ENCODE data around the gene SERINC5. TPM values are rescaled to one million over a fixed set of nuclear protein-coding genes. Genes with fewer than 3 reads are reported as not detected.

The SERINC5 gene
- polyA plus RNA-seq, 1 of the 3 experiments (the other 2 are of a cell fraction): 4.5 TPM

- H3K9ac ChIP-seq: no peak overlapping the region
- ChIA-PET CTCF (interaction anchor here (1.7 kb wide), 1 partner anchor 117 kb away, joined by 5 read pairs; no protein-coding TSS in a partner anchor), POLR2A (no interaction called here)
- H3K36me3 ChIP-seq (replicated peaks in 1 of 2; ENCODE audit: control insufficient read depth in 1 of 2, insufficient read depth in 2 of 2, low read length in 1 of 2): no peaks in the 10 kb centered on the region
- H3K27ac ChIP-seq (ENCODE audit: low read depth in 2 of 2, low read length in 1 of 2): no peak overlapping the region
- no peaks in the 10 kb centered on the region for H3K9me2 ChIP-seq
- no peak for DNase-seq
- H3K79me2 ChIP-seq (ENCODE audit: insufficient read depth): no peaks in the 10 kb centered on the region
- WGBS (ENCODE audit: low lambda C conversion rate): 81% methylated on average over 3 of the region's 3 CpGs
- H3K27me3 ChIP-seq (ENCODE audit: insufficient read depth): no peaks in the 10 kb centered on the region
- H2AFZ ChIP-seq (ENCODE audit: low read depth): no peak overlapping the region
- H3F3A ChIP-seq (replicated peaks; ENCODE audit: insufficient read depth): no peaks in the 10 kb centered on the region
- H3K4me3 ChIP-seq (ENCODE audit: low read depth in 2 of 2, low read length in 1 of 2): no peak overlapping the region
- TF ChIP-seq TAF1 (IDR thresholded peaks at IDR 0.05; ENCODE audit: borderline replicate concordance, low read depth, low read length) (no peak), NRF1 (IDR thresholded peaks at IDR 0.05; ENCODE audit: low read depth, low read length) (no peak), TCF12 (IDR thresholded peaks at IDR 0.05) (no peak), USF1 (IDR thresholded peaks at IDR 0.05; ENCODE audit: borderline replicate concordance, low read depth) (no peak), RCOR1 (IDR thresholded peaks at IDR 0.05; ENCODE audit: low read length) (no peak), ZBTB33 (IDR thresholded peaks at IDR 0.05; ENCODE audit: borderline replicate concordance, low read depth) (no peak), SIN3A (IDR thresholded peaks at IDR 0.05; ENCODE audit: borderline replicate concordance, low read depth, low read length) (no peak), TEAD4 (IDR thresholded peaks at IDR 0.05; ENCODE audit: borderline replicate concordance, insufficient read depth) (no peak), GABPA (IDR thresholded peaks at IDR 0.05; ENCODE audit: low read depth) (no peak), FOSL2 (IDR thresholded peaks at IDR 0.05; ENCODE audit: borderline replicate concordance, low read depth) (no peak), MEF2A (IDR thresholded peaks at IDR 0.05; ENCODE audit: borderline replicate concordance, low read depth) (no peak)
- H3K4me1 ChIP-seq (ENCODE audit: control insufficient read depth in 1 of 2, insufficient read depth in 2 of 2, low read depth in 1 of 2, low read length in 1 of 2): peaks cover 2 to 32% of the 10 kb centered on the region in 2 experiments; a peak in 3 of 4 replicates
- no peaks in the 10 kb centered on the region for H3K9me3 ChIP-seq
- no peak overlapping the region for H3K4me2 ChIP-seq
- H4K20me1 ChIP-seq (ENCODE audit: insufficient read depth): no peaks in the 10 kb centered on the region
Measured at GRCh38 chr5:80190960-80191359, 64.9 kb downstream of the SERINC5 start.

GRCh38 chr5:80189701-80190100, 66.1 kb downstream of the SERINC5 start:
- no peak overlapping the region for H3K9ac ChIP-seq
- no peak overlapping the region for H3K4me2 ChIP-seq
- peaks cover 2 to 29% of the 10 kb centered on the region in 2 experiments; a peak in 3 of 4 replicates for H3K4me1 ChIP-seq (ENCODE audit: control insufficient read depth in 1 of 2, insufficient read depth in 2 of 2, low read depth in 1 of 2, low read length in 1 of 2)
- H3K27ac ChIP-seq (ENCODE audit: low read depth in 2 of 2, low read length in 1 of 2): no peak overlapping the region
- no peak for DNase-seq
- no peaks in the 10 kb centered on the region for H3K9me2 ChIP-seq
- no peaks in the 10 kb centered on the region for H3K79me2 ChIP-seq (ENCODE audit: insufficient read depth)
- ChIA-PET POLR2A (no interaction called here), CTCF (interaction anchor here (1.4 to 1.7 kb wide), 2 partner anchors 66 to 118 kb away, joined by 3 to 5 read pairs; no protein-coding TSS in a partner anchor)
- no peaks in the 10 kb centered on the region for H4K20me1 ChIP-seq (ENCODE audit: insufficient read depth)
- no peaks in the 10 kb centered on the region for H3K36me3 ChIP-seq (replicated peaks in 1 of 2; ENCODE audit: control insufficient read depth in 1 of 2, insufficient read depth in 2 of 2, low read length in 1 of 2)
- TF ChIP-seq GABPA (IDR thresholded peaks at IDR 0.05; ENCODE audit: low read depth) (no peak), GATA2 (CRISPR knock-in tag; IDR thresholded peaks at IDR 0.05) (no peak), FOXJ3 (CRISPR knock-in tag; IDR thresholded peaks at IDR 0.05) (no peak), NFIC (IDR thresholded peaks at IDR 0.05; ENCODE audit: borderline replicate concordance) (no peak), IRF3 (IDR thresholded peaks at IDR 0.05; ENCODE audit: low read depth, low read length) (no peak)
- no peak overlapping the region for H2AFZ ChIP-seq (ENCODE audit: low read depth)
- no peaks in the 10 kb centered on the region for H3K27me3 ChIP-seq (ENCODE audit: insufficient read depth)
- H3F3A ChIP-seq (replicated peaks; ENCODE audit: insufficient read depth): no peaks in the 10 kb centered on the region
- no peaks in the 10 kb centered on the region for H3K9me3 ChIP-seq
- WGBS (ENCODE audit: low lambda C conversion rate): 90% methylated on average over 3 of the region's 3 CpGs
- H3K4me3 ChIP-seq (ENCODE audit: low read depth in 2 of 2, low read length in 1 of 2): no peak overlapping the region
